ENCODE results near the gene TEX54.

- TF ChIP-seq EZH2phosphoT487 (IDR thresholded peaks at IDR 0.05; ENCODE audit: low read depth, severe bottlenecking, unreplicated experiment) (no peak), CTCF (IDR thresholded peaks at IDR 0.05; ENCODE audit: poor library complexity) (no peak), EZH2 (IDR thresholded peaks at IDR 0.05; ENCODE audit: borderline replicate concordance) (no peak)
Measured at GRCh38 chr11:62865635-62866034, 33.0 kb upstream of the TEX54 start.
